A549 (cell line): ENCODE measurements around the gene ALDH5A1. TPM values are rescaled to one million over a fixed set of nuclear protein-coding genes. Genes with fewer than 3 reads are reported as not detected.

Source experiments
- ATAC-seq, 2 experiments: fragments of 200-7000 bp in 1 of 2; fragments of >200 bp in 1 of 2; cut with Nextera tagmentation in 1 of 2; cut with Tn5 transposase in 1 of 2; 3 replicates each; pipeline versions ENCODE4 v1.8.0 to v1.9.1; 2018 to 2020; ENCODE audit warnings: mild to moderate bottlenecking in 1 of 2, moderate library complexity in 1 of 2
- CTCF ChIA-PET: fragments of 300-600 bp; sonication (Branson Sonifier 250); formaldehyde crosslinking; extraction: SDS; loops from one replicate; lab custom pipeline; 2021; ENCODE audit warnings: antibody characterized with exemption, inconsistent platforms; lab: Yijun Ruan, JAX
- POLR2A ChIA-PET: fragments of 350-600 bp; formaldehyde crosslinking; extraction: SDS; loops from one replicate; lab custom pipeline; 2021; ENCODE audit warnings: antibody characterized with exemption, inconsistent platforms; lab: Yijun Ruan, JAX
- DNase-seq, 2 experiments: peaks; one replicate each; pipeline versions ENCODE4 v3.0.0 to v3.0.0-alpha.2; 2011 to 2016; ENCODE audit warnings: low read depth in 1 of 2, low spot score in 1 of 2
- FAIRE-seq: peaks from 2 replicates; lab custom pipeline; 2011; peaks lifted over from hg19 to GRCh38; lab: Jason Lieb, UNC
- H3K27ac ChIP-seq, 2 experiments: fragments of >200 bp; sonication (Bioruptor Twin); formaldehyde crosslinking; 3 replicates each; pipeline ENCODE4 v1.5.1; 2016 to 2017
- H3K4me1 ChIP-seq: fragments of >200 bp; sonication (Bioruptor Twin); formaldehyde crosslinking; 3 replicates; pipeline ENCODE4 v1.6.1; 2016
- H3K4me2 ChIP-seq: fragments of >200 bp; sonication (Bioruptor Twin); formaldehyde crosslinking; 3 replicates; pipeline ENCODE4 v1.6.1; 2016
- H3K4me3 ChIP-seq: fragments of >200 bp; sonication (Bioruptor Twin); formaldehyde crosslinking; 3 replicates; pipeline ENCODE4 v1.5.1; 2016
- H3K9me3 ChIP-seq: fragments of >200 bp; sonication (Bioruptor Twin); formaldehyde crosslinking; 3 replicates; pipeline ENCODE4 v1.6.1; 2016
- BHLHE40 ChIP-seq: IDR thresholded peaks from 2 replicates; pipeline ENCODE4 v1.6.1; 2012; ENCODE audit warnings: low read depth, low read length, inconsistent platforms
- CHD2 ChIP-seq: fragments of 150-350 bp; IDR thresholded peaks from 2 replicates; pipeline ENCODE4 v1.6.1; 2014; ENCODE audit warnings: low read length; ENCODE audit not compliant: partially characterized antibody
- ESRRA ChIP-seq: fragments of 150-350 bp; IDR thresholded peaks from 2 replicates; pipeline ENCODE4 v1.6.1; 2014; ENCODE audit warnings: mild to moderate bottlenecking, low read length, borderline replicate concordance
- GATA3 ChIP-seq: IDR thresholded peaks from 2 replicates; pipeline ENCODE4 v1.6.1; 2012; ENCODE audit warnings: borderline replicate concordance
- HOXA7 ChIP-seq: fragments of 250-450 bp; sonication (Bioruptor Pico); IDR thresholded peaks from 2 replicates; pipeline ENCODE4 v1.5.0; 2020; ENCODE audit warnings: mild to moderate bottlenecking, moderate library complexity
- HOXB5 ChIP-seq: fragments of 250-450 bp; sonication (Bioruptor Pico); IDR thresholded peaks from 2 replicates; pipeline ENCODE4 v1.5.0; 2020; ENCODE audit warnings: mild to moderate bottlenecking, moderate library complexity
- JUN ChIP-seq, 2 experiments: fragments of >200 bp; sonication (Bioruptor Twin); formaldehyde crosslinking; IDR thresholded peaks; 2 replicates in 1 of 2; 3 replicates in 1 of 2; pipeline ENCODE4 v1.6.1; 2016 to 2017
- JUNB ChIP-seq: fragments of >200 bp; sonication (Bioruptor Twin); formaldehyde crosslinking; IDR thresholded peaks from 2 replicates; pipeline ENCODE4 v1.6.1; 2016
- KDM1A ChIP-seq: fragments of 200-600 bp; sonication (generic); IDR thresholded peaks from 2 replicates; pipeline ENCODE4 v1.6.1; 2016; ENCODE audit warnings: low read depth, mild to moderate bottlenecking
- NFE2L2 ChIP-seq: fragments of 150-350 bp; conservative IDR thresholded peaks from 2 replicates; pipeline ENCODE4 v1.6.1; 2014; ENCODE audit warnings: low read length
- PHF8 ChIP-seq: fragments of 200-600 bp; sonication (generic); IDR thresholded peaks from 2 replicates; pipeline ENCODE4 v1.6.1; 2016; ENCODE audit warnings: low read depth, mild to moderate bottlenecking, antibody characterized with exemption, moderate library complexity, borderline replicate concordance
- RAD21 ChIP-seq, 2 experiments: fragments of >200 bp in 1 of 2; sonication (Bioruptor Twin) in 1 of 2; formaldehyde crosslinking in 1 of 2; IDR thresholded peaks in 1 of 2; conservative IDR thresholded peaks in 1 of 2; 2 replicates in 1 of 2; 3 replicates in 1 of 2; pipeline ENCODE4 v1.6.1; 2012 to 2018; ENCODE audit warnings: inconsistent platforms in 1 of 2
- RCOR1 ChIP-seq: fragments of 150-350 bp; IDR thresholded peaks from 2 replicates; pipeline ENCODE4 v1.6.1; 2014; ENCODE audit warnings: antibody characterized with exemption, low read length, low read depth
- SMC3 ChIP-seq: fragments of >200 bp; sonication (Bioruptor Twin); formaldehyde crosslinking; IDR thresholded peaks from 3 replicates; pipeline ENCODE4 v1.6.1; 2018; ENCODE audit warnings: inconsistent platforms
- ZFP36 ChIP-seq: fragments of 450-650 bp; IDR thresholded peaks from 2 replicates; pipeline ENCODE4 v1.6.1; 2014; ENCODE audit warnings: borderline replicate concordance; ENCODE audit not compliant: partially characterized antibody
- ZSCAN20 ChIP-seq: fragments of 250-450 bp; sonication (Bioruptor Pico); IDR thresholded peaks from 2 replicates; pipeline ENCODE4 v1.8.0; 2022; ENCODE audit warnings: mild to moderate bottlenecking, moderate library complexity
- WGBS: methylation state at CpG from one replicate; pipeline ENCODE4 v1.1.6; 2017; ENCODE audit errors: missing lambda C conversion rate; 5-methylcytosine and 5-hydroxymethylcytosine counted together
- polyA plus RNA-seq, 4 experiments: library from polyadenylated mRNA; depleted of rRNA in 3 of 4; stranded (reverse); fragments of >200 nt; fragmentation: RNase III in 1 of 4; extraction: RNeasy Plus Mini Kit Qiagen cat#74134 plus additional on column Dnase treatment in 1 of 4; gene quantifications; 2 replicates in 3 of 4; 3 replicates in 1 of 4; pipeline ENCODE4 v1.2.3, GENCODE V29; 2011 to 2017
- TF ChIP-seq, protein P1 (sequence below): fragments of 450-650 bp; IDR thresholded peaks from 2 replicates; pipeline ENCODE4 v1.6.1; 2014; ENCODE audit warnings: antibody characterized with exemption
- TF ChIP-seq, protein P2 (sequence below): fragments of 150-350 bp; IDR thresholded peaks from 2 replicates; pipeline ENCODE4 v1.6.1; 2014; ENCODE audit warnings: low read depth, mild to moderate bottlenecking, low read length

The ALDH5A1 gene
- polyA plus RNA-seq, 2 of the 4 experiments (the other 2 are of a cell fraction): 6.9 to 10.9 TPM

DNA sequence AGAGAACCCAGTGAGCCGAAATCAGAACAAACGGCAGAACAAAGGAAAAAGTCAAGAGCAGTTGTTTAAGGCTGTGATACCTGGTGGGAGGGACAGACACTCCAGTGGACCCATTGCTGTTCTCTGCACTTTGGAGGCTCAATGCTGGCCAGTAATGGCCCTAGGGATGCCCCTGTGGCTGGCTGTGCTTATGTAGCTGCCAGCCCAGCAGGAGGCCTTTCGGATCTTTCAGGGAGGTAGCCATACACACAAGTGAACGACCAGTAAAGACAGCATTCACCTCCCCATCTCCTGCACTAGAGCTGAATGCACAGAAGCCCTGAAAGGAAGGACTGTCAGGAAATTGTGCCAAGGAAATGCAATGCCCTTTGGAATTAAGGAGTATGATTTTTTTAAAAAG is 39.7 kb upstream of the ALDH5A1 start:
- POLR2A ChIA-PET: no interaction called here
- TF ChIP-seq ZFP36: no peak
- no peak for ATAC-seq

DNA sequence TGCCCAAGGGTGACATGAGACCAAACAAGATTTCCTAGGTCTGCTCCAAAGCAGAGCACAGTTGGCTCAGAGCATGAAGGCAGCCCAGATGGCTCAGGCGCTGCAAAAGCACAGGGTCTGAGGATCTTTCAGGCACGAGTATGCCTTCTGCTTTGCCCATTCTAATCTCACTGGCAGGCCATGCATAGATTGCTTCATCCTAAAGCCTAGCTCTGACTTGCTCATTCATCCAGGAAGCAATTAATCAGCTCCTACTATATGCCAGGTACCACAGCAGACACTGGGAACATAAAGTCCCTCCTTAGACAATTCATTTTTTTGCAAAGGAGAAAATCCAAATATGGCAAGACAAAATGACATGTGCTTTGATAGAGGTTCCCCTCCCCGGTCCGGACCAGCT is 36.6 kb upstream of the ALDH5A1 start:
- POLR2A ChIA-PET: no interaction called here
- FAIRE-seq (no peak), DNase-seq (no peak)

More for the DNA sequence above, 39.7 kb upstream of the ALDH5A1 start:
- Histone ChIP-seq H3K4me1 (no peaks in the 10 kb centered on the region), H3K4me3 (no peak overlapping the region), H3K9me3 (no peaks in the 10 kb centered on the region), H3K4me2 (no peak overlapping the region), H3K27ac (no peak overlapping the region)
- 78% methylated on average over 4 of the region's 4 CpGs for WGBS
- no peak for FAIRE-seq
- DNase-seq: no peak
- CTCF ChIA-PET: interaction anchor here (0.9 kb wide), 1 partner anchor 130 kb away, joined by 3 read pairs; no protein-coding TSS in a partner anchor

DNA sequence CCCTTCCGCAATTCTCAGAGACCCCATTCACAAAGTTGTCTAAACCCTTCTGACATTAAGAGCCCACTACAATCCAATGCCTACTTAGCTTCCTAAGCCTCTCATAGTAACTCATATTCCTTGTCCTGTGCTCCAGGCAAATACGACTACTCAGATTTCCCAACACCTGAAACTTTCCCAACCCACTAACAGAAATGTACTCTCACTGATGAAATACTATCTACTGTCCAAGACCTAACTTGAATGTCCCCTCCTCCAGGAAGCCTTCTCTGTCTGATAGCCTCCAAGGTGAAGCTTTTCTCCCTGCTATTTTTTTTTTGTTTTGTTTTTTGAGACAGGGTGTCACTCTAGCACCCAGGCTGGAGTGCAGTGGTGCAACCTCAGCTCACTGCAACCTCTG is 35.8 kb upstream of the ALDH5A1 start:
- CTCF ChIA-PET: interaction anchor here (0.9 to 1.2 kb wide), 2 partner anchors 35 to 122 kb away, joined by 3 read pairs; partner anchors contain the start of gene ALDH5A1
- DNase-seq (no peak), ATAC-seq (no peak), FAIRE-seq (no peak)
- Histone ChIP-seq H3K4me3 (no peak overlapping the region), H3K4me2 (no peak overlapping the region), H3K27ac (no peak overlapping the region), H3K9me3 (no peaks in the 10 kb centered on the region), H3K4me1 (no peaks in the 10 kb centered on the region)
- 94% methylated on average over 2 of the region's 2 CpGs for WGBS
- no peak for TF ChIP-seq PHF8
- POLR2A ChIA-PET: no interaction called here

More for the DNA sequence above, 36.6 kb upstream of the ALDH5A1 start:
- 67% methylated on average over 4 of the region's 4 CpGs for WGBS
- no peak for ATAC-seq
- Histone ChIP-seq H3K4me3 (no peak overlapping the region), H3K9me3 (no peaks in the 10 kb centered on the region), H3K4me1 (no peaks in the 10 kb centered on the region), H3K27ac (no peak overlapping the region), H3K4me2 (no peak overlapping the region)
- CTCF ChIA-PET: interaction anchor here (1.1 kb wide), 1 partner anchor 14 kb away, joined by 3 read pairs; no protein-coding TSS in a partner anchor
- TF ChIP-seq JUN (IDR thresholded peaks at IDR 0.05): no peak
- no peak for TF ChIP-seq BHLHE40

DNA sequence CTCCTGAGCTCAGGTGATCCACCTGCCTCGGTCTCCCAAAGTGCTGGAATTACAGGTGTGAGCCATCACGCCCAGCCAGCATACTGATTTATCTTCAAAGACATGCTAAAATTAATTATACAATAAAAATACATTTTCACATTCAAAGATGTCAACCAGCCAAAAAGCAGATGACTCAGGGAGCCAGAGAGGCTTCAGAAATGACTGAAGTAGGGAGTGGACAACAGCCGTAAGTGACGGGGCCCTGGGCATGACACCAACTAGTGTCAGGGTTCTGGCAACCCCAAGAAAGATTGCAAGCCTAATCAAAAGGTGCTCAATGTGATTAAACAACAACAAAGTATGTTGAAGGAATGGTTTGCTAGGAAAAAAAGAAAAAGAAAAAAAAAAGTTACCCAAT is 33.8 kb upstream of the ALDH5A1 start:
- POLR2A ChIA-PET: no interaction called here
- DNase-seq (no peak), ATAC-seq (no peak)
- no peaks in the 10 kb centered on the region for H3K9me3 ChIP-seq
- no peak overlapping the region for H3K4me2 ChIP-seq
- H3K27ac ChIP-seq: no peak overlapping the region
- H3K4me1 ChIP-seq: no peaks in the 10 kb centered on the region
- no peak for TF ChIP-seq NFE2L2
- no peak for TF ChIP-seq CHD2
- TF ChIP-seq SMC3: no peak
- no peak for TF ChIP-seq HOXA7
- no peak for TF ChIP-seq KDM1A
- TF ChIP-seq ZSCAN20: no peak
- TF ChIP-seq, protein P1, sequence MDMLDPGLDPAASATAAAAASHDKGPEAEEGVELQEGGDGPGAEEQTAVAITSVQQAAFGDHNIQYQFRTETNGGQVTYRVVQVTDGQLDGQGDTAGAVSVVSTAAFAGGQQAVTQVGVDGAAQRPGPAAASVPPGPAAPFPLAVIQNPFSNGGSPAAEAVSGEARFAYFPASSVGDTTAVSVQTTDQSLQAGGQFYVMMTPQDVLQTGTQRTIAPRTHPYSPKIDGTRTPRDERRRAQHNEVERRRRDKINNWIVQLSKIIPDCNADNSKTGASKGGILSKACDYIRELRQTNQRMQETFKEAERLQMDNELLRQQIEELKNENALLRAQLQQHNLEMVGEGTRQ: no peak
- TF ChIP-seq HOXB5 (CRISPR knock-in tag): no peak
- TF ChIP-seq, protein P2, sequence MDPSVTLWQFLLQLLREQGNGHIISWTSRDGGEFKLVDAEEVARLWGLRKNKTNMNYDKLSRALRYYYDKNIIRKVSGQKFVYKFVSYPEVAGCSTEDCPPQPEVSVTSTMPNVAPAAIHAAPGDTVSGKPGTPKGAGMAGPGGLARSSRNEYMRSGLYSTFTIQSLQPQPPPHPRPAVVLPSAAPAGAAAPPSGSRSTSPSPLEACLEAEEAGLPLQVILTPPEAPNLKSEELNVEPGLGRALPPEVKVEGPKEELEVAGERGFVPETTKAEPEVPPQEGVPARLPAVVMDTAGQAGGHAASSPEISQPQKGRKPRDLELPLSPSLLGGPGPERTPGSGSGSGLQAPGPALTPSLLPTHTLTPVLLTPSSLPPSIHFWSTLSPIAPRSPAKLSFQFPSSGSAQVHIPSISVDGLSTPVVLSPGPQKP: no peak
- TF ChIP-seq RCOR1: no peak
- TF ChIP-seq RAD21 (conservative IDR thresholded peaks at IDR 0.05 in 1 of 2, IDR thresholded peaks at IDR 0.05 in 1 of 2): no peak
- TF ChIP-seq ESRRA: no peak
- TF ChIP-seq JUNB: no peak
- TF ChIP-seq GATA3: no peak
- TF ChIP-seq, all 56 proteins: peak for 0
- CTCF ChIA-PET: no interaction called here
- WGBS: 75% methylated on average over 4 of the region's 4 CpGs
- no peak for FAIRE-seq
- no peak overlapping the region for H3K4me3 ChIP-seq
